ENCODE data around the gene RSAD1. TPM values are rescaled to one million over a fixed set of nuclear protein-coding genes. Genes with fewer than 3 reads are reported as not detected.

Gene RSAD1
- polyA plus RNA-seq, 3 donors from 2014 or later, result 50.5 to 54.2 (median 54.1) TPM

GRCh38 chr17:50447870-50448595, 30.6 kb upstream of the RSAD1 start:
- Mint-ChIP-seq H3K27ac (no peak overlapping the region), H3K27me3 (ENCODE audit: low read depth in 3 of 3) (no peaks in the 10 kb centered on the region), H3K9me3 (no peaks in the 10 kb centered on the region), H3K36me3 (peaks cover 0 to 4% (median 0%) of the 10 kb centered on the region in 3 donors), H3K4me3 (no peak overlapping the region), H3K4me1 (no peaks in the 10 kb centered on the region)
- DNase-seq, result no peak

- Mint-ChIP-seq H3K27ac (no peak overlapping the region), H3K27me3 (ENCODE audit: low read depth in 3 of 3) (no peaks in the 10 kb centered on the region), H3K4me3 (no peak overlapping the region), H3K36me3 (peaks cover 0 to 7% (median 0%) of the 10 kb centered on the region in 3 donors), H3K4me1 (no peaks in the 10 kb centered on the region), H3K9me3 (no peaks in the 10 kb centered on the region)
- no peak for DNase-seq
Observed at GRCh38 chr17:50448643-50449042, 30.0 kb upstream of the RSAD1 start.

GRCh38 chr17:50451943-50452629, 26.6 kb upstream of the RSAD1 start:
- no peaks in the 10 kb centered on the region for H3K4me1 Mint-ChIP-seq
- H3K4me3 Mint-ChIP-seq, result no peak overlapping the region
- H3K27me3 Mint-ChIP-seq (ENCODE audit: low read depth in 3 of 3), result peaks cover 0 to 1% (median 0%) of the 10 kb centered on the region in 3 donors
- no peak overlapping the region for H3K27ac Mint-ChIP-seq
- no peak for DNase-seq
- no peaks in the 10 kb centered on the region for H3K9me3 Mint-ChIP-seq
- H3K36me3 Mint-ChIP-seq, result peaks cover 0 to 8% (median 4%) of the 10 kb centered on the region in 3 donors

- no peaks in the 10 kb centered on the region for H3K9me3 Mint-ChIP-seq
- no peak overlapping the region for H3K27ac Mint-ChIP-seq
- no peaks in the 10 kb centered on the region for H3K4me1 Mint-ChIP-seq
- peaks cover 0 to 8% (median 4%) of the 10 kb centered on the region in 3 donors for H3K36me3 Mint-ChIP-seq
- H3K27me3 Mint-ChIP-seq (ENCODE audit: low read depth in 3 of 3), result peaks cover 0 to 1% (median 0%) of the 10 kb centered on the region in 3 donors
- no peak for DNase-seq
- H3K4me3 Mint-ChIP-seq, result no peak overlapping the region
Observed at GRCh38 chr17:50452630-50453300, 25.9 kb upstream of the RSAD1 start.

GRCh38 chr17:50453901-50454300, 24.8 kb upstream of the RSAD1 start:
- DNase-seq, result no peak
- Mint-ChIP-seq H3K36me3 (peaks cover 0 to 8% (median 4%) of the 10 kb centered on the region in 3 donors), H3K27ac (no peak overlapping the region)

GRCh38 chr17:50457621-50458020, 21.0 kb upstream of the RSAD1 start:
- Mint-ChIP-seq H3K27ac (no peak overlapping the region), H3K9me3 (no peaks in the 10 kb centered on the region), H3K4me3 (no peak overlapping the region), H3K4me1 (no peaks in the 10 kb centered on the region), H3K27me3 (ENCODE audit: low read depth in 3 of 3) (peaks cover 0 to 7% (median 0%) of the 10 kb centered on the region in 3 donors), H3K36me3 (peaks cover 0 to 4% (median 4%) of the 10 kb centered on the region in 3 donors)
- DNase-seq, result no peak

More at GRCh38 chr17:50453901-50454300, 24.8 kb upstream of the RSAD1 start:
- Mint-ChIP-seq H3K27me3 (ENCODE audit: low read depth in 3 of 3) (peaks cover 0 to 6% (median 0%) of the 10 kb centered on the region in 3 donors), H3K9me3 (no peaks in the 10 kb centered on the region), H3K4me1 (no peaks in the 10 kb centered on the region), H3K4me3 (no peak overlapping the region)

GRCh38 chr17:50458270-50458669, 20.4 kb upstream of the RSAD1 start:
- Mint-ChIP-seq H3K4me3 (no peak overlapping the region), H3K27ac (no peak overlapping the region), H3K9me3 (no peaks in the 10 kb centered on the region), H3K27me3 (ENCODE audit: low read depth in 3 of 3) (peaks cover 0 to 7% (median 0%) of the 10 kb centered on the region in 3 donors), H3K36me3 (peaks cover 0 to 4% (median 4%) of the 10 kb centered on the region in 3 donors), H3K4me1 (no peaks in the 10 kb centered on the region)
- no peak for DNase-seq

- no peak overlapping the region for H3K4me3 Mint-ChIP-seq
- peaks cover 0 to 4% (median 0%) of the 10 kb centered on the region in 3 donors for H3K36me3 Mint-ChIP-seq
- no peak overlapping the region for H3K27ac Mint-ChIP-seq
- H3K4me1 Mint-ChIP-seq, result no peaks in the 10 kb centered on the region
- H3K27me3 Mint-ChIP-seq (ENCODE audit: low read depth in 3 of 3), result peaks cover 0 to 7% (median 0%) of the 10 kb centered on the region in 3 donors
- no peak for DNase-seq
- no peaks in the 10 kb centered on the region for H3K9me3 Mint-ChIP-seq
Observed at GRCh38 chr17:50458701-50459676, 19.7 kb upstream of the RSAD1 start.

GRCh38 chr17:50459756-50460155, 18.9 kb upstream of the RSAD1 start:
- H3K27me3 Mint-ChIP-seq (ENCODE audit: low read depth in 3 of 3), result peaks cover 0 to 6% (median 0%) of the 10 kb centered on the region in 3 donors
- no peak for DNase-seq
- no peaks in the 10 kb centered on the region for H3K9me3 Mint-ChIP-seq
- H3K4me1 Mint-ChIP-seq, result no peaks in the 10 kb centered on the region
- H3K27ac Mint-ChIP-seq, result no peak overlapping the region
- no peak overlapping the region for H3K4me3 Mint-ChIP-seq
- H3K36me3 Mint-ChIP-seq, result peaks cover 0 to 4% (median 0%) of the 10 kb centered on the region in 3 donors

- no peaks in the 10 kb centered on the region for H3K4me1 Mint-ChIP-seq
- H3K27me3 Mint-ChIP-seq (ENCODE audit: low read depth in 3 of 3), result peaks cover 0 to 6% (median 0%) of the 10 kb centered on the region in 3 donors
- peaks cover 0 to under 1% (median 0%) of the 10 kb centered on the region in 3 donors for H3K36me3 Mint-ChIP-seq
- H3K9me3 Mint-ChIP-seq, result no peaks in the 10 kb centered on the region
- no peak overlapping the region for H3K27ac Mint-ChIP-seq
- no peak overlapping the region for H3K4me3 Mint-ChIP-seq
- DNase-seq, result no peak
Observed at GRCh38 chr17:50460831-50461526, 17.7 kb upstream of the RSAD1 start.

GRCh38 chr17:50461550-50462132, 17.0 kb upstream of the RSAD1 start:
- H3K4me1 Mint-ChIP-seq, result no peaks in the 10 kb centered on the region
- no peak overlapping the region for H3K4me3 Mint-ChIP-seq

GRCh38 chr17:50462446-50462845, 16.2 kb upstream of the RSAD1 start:
- peaks cover 0 to 9% (median 0%) of the 10 kb centered on the region in 3 donors for H3K27me3 Mint-ChIP-seq (ENCODE audit: low read depth in 3 of 3)
- peaks cover 0 to 2% (median 0%) of the 10 kb centered on the region in 6 donors for H3K9me3 Mint-ChIP-seq
- H3K4me1 Mint-ChIP-seq, result peaks cover 0 to 1% of the 10 kb centered on the region in 2 donors
- no peak for DNase-seq
- no peak overlapping the region for H3K4me3 Mint-ChIP-seq
- no peaks in the 10 kb centered on the region for H3K36me3 Mint-ChIP-seq
- no peak overlapping the region for H3K27ac Mint-ChIP-seq

More at GRCh38 chr17:50461550-50462132, 17.0 kb upstream of the RSAD1 start:
- Mint-ChIP-seq H3K36me3 (no peaks in the 10 kb centered on the region), H3K9me3 (no peaks in the 10 kb centered on the region), H3K27ac (peak overlapping the region in 1 of 6 donors; percentile 43), H3K27me3 (ENCODE audit: low read depth in 3 of 3) (peaks cover 0 to 9% (median 0%) of the 10 kb centered on the region in 3 donors)
- DNase-seq, result no peak

Measured in immature natural killer cell (primary cell).